ES-I3 (cell line): ENCODE results near the gene OR2V1.
"Not testable (repeated sequence)": the region's sequence is repeated elsewhere in the genome, so short reads cannot be mapped to it uniquely, and the experiment has no call there.

Experiments
- H3K36me3 ChIP-seq: 2 replicates; pipeline ENCODE4 v1.6.1; 2013; ENCODE audit warnings: mild to moderate bottlenecking, low read length, control low read depth, moderate library complexity; ENCODE audit not compliant: insufficient read depth
- H3K4me1 ChIP-seq: 2 replicates; pipeline ENCODE4 v1.6.1; 2013; ENCODE audit warnings: mild to moderate bottlenecking, control low read depth, low read length; ENCODE audit not compliant: insufficient read depth
- H3K9ac ChIP-seq: 2 replicates; pipeline ENCODE4 v1.6.1; 2013; ENCODE audit warnings: low read depth, mild to moderate bottlenecking, low read length, moderate library complexity
- H3K9me3 ChIP-seq: 2 replicates; pipeline ENCODE4 v1.6.1; 2013; ENCODE audit warnings: mild to moderate bottlenecking, low read length, moderate library complexity; ENCODE audit not compliant: control insufficient read depth, insufficient read depth

The OR2V1 gene, protein sequence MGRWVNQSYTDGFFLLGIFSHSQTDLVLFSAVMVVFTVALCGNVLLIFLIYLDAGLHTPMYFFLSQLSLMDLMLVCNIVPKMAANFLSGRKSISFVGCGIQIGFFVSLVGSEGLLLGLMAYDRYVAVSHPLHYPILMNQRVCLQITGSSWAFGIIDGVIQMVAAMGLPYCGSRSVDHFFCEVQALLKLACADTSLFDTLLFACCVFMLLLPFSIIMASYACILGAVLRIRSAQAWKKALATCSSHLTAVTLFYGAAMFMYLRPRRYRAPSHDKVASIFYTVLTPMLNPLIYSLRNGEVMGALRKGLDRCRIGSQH

DNA sequence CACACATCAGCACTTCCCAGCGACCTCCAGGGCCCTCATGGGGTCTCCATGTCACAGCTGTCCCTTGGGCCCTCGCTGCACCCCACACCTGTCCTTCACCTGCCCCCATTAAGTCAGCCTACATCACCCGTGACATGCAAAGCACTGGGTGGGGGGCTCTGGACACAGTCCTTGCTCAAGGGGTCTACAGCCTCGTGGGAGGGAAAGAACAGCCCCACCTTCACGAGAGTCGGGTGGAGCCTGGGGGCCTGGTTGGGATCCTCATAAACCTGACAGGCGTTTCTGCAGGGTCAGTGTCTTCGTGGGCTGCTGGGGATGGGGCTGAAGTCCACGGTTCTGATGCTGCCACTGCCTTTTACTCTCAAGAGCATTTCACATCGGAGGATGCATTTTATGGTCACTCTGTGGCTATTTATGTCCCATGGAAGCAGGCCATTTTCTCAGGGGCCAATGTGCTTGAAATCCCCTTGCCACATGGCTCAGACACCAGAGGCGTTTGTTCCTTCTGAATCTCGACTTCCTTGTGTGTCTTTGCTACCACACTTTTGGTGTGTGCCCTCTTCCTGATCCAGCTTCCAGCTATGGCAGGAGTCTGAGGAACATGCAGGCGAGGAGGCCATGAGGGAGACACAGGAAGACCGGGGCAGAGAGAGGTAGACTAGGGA lies at the start of gene OR2V1:
TSS of gene OR2V1 (minus strand) at position 338 of the 665 bp plus-strand sequence. CDS start 5,865 bp downstream, outside the sequence.
- Histone ChIP-seq H3K4me1 (no peaks in the 10 kb centered on the region), H3K36me3 (no peaks in the 10 kb centered on the region), H3K9ac (no peak within 1 kb of the TSS), H3K9me3 (no peaks in the 10 kb centered on the region)

DNA sequence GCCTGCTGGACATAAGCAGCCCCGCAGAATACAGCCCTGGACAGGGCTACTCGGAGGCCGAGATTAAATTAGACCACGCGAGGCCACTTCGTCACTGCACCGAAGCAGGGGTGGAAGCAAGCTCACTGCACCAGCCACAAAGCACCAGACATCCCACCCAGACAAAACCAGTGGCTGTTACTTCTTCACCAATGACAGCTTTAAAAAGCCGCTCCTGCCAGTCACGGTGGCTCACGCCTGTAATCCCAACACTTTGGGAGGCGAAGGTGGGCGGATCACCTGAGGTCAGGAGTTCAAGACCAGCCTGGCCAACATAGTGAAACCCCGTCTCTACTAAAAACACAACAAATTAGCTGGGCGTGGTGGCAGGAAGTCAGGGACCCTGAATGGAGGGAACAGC lies 46.6 kb upstream of the OR2V1 start:
- H3K4me1 ChIP-seq, H3K9ac ChIP-seq: not testable (repeated sequence)

DNA sequence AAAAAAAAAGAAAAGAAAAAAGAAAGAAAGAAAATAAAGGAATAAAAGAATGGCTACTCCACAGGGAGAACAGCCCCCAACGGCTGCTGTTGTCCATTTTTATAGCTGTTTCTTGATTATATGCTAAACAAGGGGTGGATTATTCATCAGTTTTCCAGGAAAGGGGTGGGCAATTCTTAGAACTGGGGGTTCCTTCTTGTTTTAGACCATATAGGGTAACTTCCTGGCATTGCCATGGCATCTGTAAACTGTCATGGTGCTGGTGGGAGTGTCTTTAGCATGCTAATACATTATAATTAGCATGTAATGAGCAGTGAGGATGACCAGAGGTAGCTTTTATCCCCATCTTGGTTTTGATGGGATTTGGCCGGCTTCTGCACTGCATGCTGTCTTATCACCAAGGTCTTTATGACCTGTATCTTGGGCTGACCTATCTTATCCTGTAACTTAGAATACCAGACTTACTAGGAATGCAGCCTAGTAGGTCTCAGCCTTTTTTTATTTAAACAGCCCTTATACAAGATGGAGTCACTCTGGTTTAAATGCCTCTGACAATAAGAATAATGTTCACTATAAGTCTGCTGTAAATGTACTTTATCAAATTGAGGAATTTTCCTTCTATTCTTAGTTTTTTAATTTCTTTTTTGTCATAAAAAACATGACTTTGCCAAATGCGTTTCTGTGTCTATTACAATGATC lies 45.4 kb upstream of the OR2V1 start:
- Histone ChIP-seq H3K36me3 (no peaks in the 10 kb centered on the region), H3K4me1 (no peaks in the 10 kb centered on the region), H3K9ac (no peak overlapping the region), H3K9me3 (no peaks in the 10 kb centered on the region)

More for the DNA sequence above, 46.6 kb upstream of the OR2V1 start:
- H3K36me3 ChIP-seq, H3K9me3 ChIP-seq: not testable (repeated sequence)

DNA sequence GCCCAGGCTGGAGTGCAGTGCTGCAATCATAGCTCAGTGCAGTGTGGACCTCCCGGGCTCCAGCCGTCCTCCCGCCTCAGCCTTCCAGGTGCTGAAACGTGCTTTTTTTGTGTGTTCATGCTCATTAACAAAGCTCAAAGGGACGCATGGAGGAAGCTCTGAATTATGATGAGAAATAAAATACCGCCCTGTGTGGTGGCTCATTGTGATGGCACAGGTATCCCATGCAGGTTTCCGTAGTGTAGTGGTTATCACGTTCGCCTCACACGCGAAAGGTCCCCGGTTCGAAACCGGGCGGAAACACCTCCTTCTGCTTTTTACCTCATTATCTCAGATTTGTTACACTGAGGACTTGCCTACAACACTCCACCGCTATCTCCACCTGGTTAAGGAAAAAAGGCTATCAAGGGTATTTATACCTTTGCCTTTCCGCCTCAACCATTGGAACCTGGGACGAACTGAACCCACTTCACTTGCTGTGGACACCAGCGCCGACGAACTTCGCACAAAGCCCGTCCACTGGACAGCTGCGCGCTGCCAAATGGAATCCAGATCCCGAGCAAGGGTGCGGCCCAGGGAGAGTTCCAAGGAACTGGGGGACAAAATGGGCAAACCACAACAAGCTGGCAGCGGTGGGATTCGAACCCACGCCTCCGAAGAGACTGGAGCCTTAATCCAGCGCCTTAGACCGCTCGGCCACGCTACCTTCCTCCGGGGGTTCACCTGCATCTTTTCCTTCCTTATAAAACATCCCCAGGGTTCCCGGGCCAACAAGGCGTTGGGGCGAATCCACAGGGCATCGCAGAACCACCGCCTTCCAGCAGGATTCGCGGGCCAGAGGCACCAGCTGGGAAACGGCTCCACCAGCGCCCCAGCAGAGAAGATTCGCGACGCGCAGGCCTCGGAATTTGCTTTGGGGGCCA lies 42.7 kb upstream of the OR2V1 start:
- Histone ChIP-seq H3K4me1 (no peaks in the 10 kb centered on the region), H3K9me3 (no peaks in the 10 kb centered on the region), H3K36me3 (no peaks in the 10 kb centered on the region), H3K9ac (peak overlapping the region; percentile 51; the same call in 1 of the 2 replicates)

DNA sequence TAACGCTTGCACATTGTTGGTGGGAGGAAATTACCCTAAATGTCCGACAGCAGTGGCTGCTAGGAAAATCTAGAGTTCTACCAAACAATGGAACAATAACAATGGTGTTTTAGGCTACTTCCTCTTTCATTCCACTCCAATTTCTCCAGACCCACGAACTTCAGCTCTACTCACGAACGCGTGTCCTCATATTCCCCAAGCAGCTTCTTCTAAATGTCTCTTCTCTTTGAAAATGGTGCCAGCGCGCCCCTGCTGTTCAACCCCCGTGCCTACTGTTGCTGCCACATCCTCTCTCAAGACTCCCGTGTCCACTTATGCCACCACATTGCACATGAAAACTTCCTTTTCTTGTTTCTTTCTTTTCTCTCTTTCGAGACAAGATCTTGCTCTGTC lies 42.1 kb upstream of the OR2V1 start:
- H3K4me1 ChIP-seq, result no peaks in the 10 kb centered on the region
- no peaks in the 10 kb centered on the region for H3K36me3 ChIP-seq
- no peaks in the 10 kb centered on the region for H3K9me3 ChIP-seq
- H3K9ac ChIP-seq, result peak overlapping the region; percentile 51; the same call in 1 of the 2 replicates

DNA sequence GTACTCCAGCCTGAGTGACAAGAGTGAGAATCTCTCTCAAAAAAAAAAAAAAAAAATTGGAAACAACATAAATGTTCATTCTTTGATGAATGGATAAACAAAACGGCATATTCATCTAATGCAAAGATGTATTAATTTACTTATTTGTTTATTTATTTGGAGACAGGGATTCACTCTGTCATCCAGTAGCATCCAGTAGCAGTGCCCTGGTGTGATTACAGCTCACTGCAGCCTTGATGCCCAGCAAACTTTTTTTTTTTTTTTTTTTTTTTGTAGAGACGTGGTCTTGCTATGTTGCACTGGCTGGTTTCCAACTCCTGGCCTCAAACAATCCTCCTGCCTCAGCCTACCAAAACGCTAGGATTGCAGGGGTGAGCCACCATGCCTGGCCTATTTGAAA lies 40.8 kb upstream of the OR2V1 start:
- no peaks in the 10 kb centered on the region for H3K36me3 ChIP-seq
- no peaks in the 10 kb centered on the region for H3K9me3 ChIP-seq
- no peaks in the 10 kb centered on the region for H3K4me1 ChIP-seq
- H3K9ac ChIP-seq, result no peak overlapping the region

DNA sequence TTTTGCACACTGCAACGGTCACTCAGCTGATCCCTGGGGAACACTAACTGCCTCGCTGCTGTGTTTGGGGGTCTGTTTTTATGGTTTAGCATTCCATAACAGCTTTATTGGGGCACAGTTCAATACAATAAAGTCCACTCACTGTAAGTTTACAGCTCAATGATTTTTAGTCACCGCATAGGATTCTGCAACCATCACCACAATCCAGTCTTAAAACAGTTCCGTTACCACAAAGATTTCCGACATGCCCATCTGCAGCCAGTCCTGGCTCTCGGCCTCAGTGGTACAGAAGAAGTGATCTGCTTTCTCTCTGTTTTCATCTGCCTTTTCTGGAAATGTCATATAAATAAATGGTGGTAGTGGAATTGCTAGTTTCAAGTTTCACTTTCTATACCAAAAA lies 40.0 kb upstream of the OR2V1 start:
- Histone ChIP-seq H3K9me3 (no peaks in the 10 kb centered on the region), H3K9ac (peak overlapping the region; percentile 91; the same call in 1 of the 2 replicates), H3K36me3 (no peaks in the 10 kb centered on the region), H3K4me1 (no peaks in the 10 kb centered on the region)

DNA sequence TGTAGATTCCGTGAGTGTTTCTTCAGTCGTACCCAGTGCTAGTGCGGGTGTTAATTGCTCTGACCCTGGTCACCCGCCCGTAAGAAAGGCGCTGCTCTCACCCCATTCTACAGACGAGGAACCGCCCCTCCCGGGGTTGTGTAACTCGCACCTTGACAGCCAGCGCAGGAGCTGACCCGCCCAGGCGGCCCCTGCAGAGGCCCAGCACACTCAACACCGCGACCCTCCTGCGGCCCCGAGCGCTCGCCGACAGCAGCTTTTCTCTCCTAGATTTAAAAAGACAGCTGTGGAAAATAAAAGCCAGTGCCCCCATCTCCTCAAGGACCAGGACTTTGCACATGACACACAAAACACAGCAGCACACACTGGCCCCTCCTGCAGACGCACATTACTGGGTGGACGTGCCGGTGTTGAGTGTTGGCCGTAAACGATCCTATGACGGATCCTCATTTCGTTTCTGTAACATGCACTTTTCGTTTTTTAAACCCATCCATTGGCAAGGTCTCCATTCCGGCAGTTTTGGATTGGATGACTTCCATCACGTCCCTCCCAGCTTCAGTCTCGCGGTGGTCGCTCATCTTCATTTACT lies 39.4 kb upstream of the OR2V1 start:
- Histone ChIP-seq H3K9ac (peak overlapping the region; percentile 91), H3K9me3 (no peaks in the 10 kb centered on the region), H3K4me1 (no peaks in the 10 kb centered on the region), H3K36me3 (no peaks in the 10 kb centered on the region)

DNA sequence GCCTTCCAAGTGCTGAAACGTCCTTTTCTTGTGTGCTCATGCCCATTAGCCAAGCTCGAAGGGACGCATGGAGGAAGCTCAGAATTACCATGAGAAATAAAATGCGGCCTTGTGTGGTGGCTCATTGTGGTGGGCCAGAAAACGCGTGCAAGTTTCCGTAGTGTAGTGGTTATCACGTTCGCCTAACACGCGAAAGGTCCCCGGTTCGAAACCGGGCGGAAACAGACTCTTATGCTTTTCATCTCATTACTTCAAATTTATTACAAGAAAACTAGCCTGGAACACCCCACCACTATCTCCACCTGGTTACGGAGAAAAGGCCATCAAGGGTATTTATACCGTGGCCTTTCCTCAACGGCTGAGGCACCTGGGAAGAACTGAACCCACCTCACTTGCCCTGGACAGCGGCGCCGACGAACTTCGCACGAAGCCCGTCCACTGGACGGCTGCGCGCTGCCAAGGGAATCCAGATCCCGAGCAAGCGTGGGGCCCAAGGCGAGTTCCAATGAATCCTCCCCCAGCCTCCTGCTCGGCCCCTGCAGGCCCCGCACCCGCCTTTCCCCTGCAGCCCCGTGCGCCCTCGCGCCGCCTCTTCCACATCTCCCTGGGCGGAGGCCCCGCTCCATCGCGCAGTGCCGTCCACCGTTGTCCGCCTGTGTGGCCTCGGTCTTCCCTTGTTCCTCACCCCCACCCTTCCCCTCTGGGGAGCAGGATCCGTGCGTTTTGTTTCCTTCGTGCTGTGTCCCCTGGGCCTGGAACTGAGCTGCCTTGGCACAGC lies 38.7 kb upstream of the OR2V1 start:
- H3K4me1 ChIP-seq, H3K36me3 ChIP-seq, H3K9me3 ChIP-seq: not testable (repeated sequence)
- peak overlapping the region; percentile 91 for H3K9ac ChIP-seq

DNA sequence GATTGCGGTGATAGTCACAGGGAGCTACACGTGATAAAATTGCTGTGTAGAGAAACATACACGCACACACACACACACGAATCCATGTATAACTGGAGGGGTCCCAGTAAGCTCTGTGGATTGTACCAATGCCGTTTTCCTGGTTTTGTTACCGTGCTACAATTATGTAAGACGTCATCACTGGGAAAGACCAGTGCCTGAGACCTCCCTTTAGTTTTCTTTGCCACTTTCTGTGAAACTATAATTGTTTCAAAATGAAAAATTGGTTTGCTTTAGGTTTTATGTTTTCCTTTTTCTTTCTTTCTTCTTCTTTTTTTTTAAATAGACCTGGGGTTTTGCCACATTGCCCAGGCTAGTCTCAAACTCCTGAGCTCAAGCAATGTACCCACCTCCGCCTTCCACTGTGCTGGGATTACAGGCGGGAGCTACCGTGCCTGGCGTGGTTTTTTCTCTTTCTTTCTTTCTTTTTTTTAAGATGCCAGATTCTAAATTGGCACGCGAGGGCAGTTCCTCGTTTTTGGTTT lies 37.7 kb upstream of the OR2V1 start:
- peak overlapping the region; percentile 68 for H3K9ac ChIP-seq
- H3K4me1 ChIP-seq, result no peaks in the 10 kb centered on the region
- no peaks in the 10 kb centered on the region for H3K9me3 ChIP-seq
- H3K36me3 ChIP-seq, result no peaks in the 10 kb centered on the region

DNA sequence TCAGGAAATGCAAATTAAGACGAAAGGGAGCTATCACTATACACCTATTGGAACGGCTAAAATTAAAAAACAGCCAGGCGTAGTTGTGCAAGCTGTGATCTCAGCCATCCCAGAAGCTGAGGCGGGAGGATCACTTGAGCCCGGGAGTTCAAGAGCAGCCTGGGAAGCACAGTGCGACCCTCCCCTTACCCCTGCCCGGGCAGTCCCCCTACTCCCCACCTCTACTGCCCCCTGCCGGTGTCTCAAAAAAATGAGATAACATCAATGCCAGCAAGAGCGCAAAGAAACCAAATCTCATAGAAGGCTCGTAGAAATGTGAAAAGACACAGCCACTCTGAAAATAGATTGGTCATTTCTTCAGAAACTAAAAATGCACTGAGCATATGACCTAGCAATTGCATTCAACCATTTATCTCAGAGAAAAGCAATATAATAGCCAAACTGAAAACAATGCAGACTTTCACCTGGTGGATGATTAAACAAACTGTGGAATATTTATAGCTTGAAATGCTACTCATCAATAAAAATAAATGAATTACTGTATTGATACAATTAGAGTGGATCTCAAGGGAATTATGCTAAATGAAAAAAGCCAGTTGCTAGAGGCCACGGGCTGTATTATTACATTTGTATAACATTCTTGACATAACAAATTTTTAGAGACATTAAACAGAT lies 37.0 kb upstream of the OR2V1 start:
- Histone ChIP-seq H3K9ac (peak overlapping the region; percentile 68; the same call in 1 of the 2 replicates), H3K36me3 (no peaks in the 10 kb centered on the region), H3K4me1 (no peaks in the 10 kb centered on the region), H3K9me3 (no peaks in the 10 kb centered on the region)

DNA sequence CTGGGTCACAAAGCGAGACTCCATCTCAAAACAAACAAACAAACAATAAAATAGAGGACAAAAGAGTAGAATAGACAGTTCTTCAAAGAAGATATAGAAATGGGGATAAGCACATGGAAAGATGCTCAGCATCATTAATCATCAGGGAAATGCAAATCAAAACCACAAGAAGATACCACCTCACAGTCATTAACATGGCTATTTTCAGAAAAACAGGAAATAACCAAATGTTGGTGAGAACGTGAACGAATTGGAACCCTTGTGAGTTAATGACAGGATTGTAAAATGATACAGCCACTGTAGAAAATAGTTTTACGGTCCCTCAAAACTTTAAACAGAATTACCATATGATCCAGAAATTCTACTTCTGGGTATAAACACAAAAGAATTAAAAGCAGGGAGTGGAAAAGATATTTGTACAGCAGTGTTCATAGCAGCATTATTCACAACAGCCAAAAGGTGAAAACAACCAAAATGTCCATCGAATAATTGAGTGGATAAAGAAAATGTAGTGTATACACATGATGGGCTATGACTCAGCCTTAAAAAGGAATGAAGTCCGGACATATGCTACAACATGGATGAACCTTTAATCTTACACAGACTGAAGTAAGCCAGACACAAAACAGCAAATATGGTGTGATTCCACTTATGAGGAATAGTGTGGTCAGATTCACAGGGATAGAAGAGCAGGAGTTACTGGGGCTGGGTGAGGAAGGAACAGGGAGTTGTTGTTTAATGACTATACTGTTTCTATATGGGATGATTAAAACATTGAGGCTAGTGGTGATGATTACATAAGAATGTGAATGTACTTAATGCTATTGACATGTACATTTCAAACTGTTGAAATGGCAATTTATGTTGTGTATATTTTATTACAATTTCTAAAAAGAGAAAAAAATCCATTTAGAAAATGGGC lies 36.1 kb upstream of the OR2V1 start:
- H3K9me3 ChIP-seq, result no peaks in the 10 kb centered on the region
- no peaks in the 10 kb centered on the region for H3K4me1 ChIP-seq
- no peaks in the 10 kb centered on the region for H3K36me3 ChIP-seq
- no peak overlapping the region for H3K9ac ChIP-seq
